Mesenchymal stem cell (in vitro differentiated cells and primary cell): ENCODE results near the gene SPATA24.

ENCODE experiments used
- DNase-seq: peaks from one replicate; pipeline ENCODE4 v3.0.0-alpha.2; 2013
- H2AFZ ChIP-seq: one replicate; pipeline ENCODE4 v1.6.1; 2013; ENCODE audit warnings: low read depth, mild to moderate bottlenecking, control low read depth, inconsistent platforms, low read length, moderate library complexity
- H2AK5ac ChIP-seq: 2 replicates; pipeline ENCODE4 v1.6.1; 2013; ENCODE audit warnings: low read length, moderate library complexity, mild to moderate bottlenecking, inconsistent platforms; ENCODE audit not compliant: severe bottlenecking
- H2BK120ac ChIP-seq: one replicate; pipeline ENCODE4 v1.6.1; 2013; ENCODE audit warnings: low read depth, mild to moderate bottlenecking, inconsistent platforms, low read length, moderate library complexity
- H2BK12ac ChIP-seq, 2 experiments: one replicate each; pipeline ENCODE4 v1.6.1; 2013; ENCODE audit warnings: inconsistent platforms in 2 of 2, low read length in 2 of 2, mild to moderate bottlenecking in 2 of 2, moderate library complexity in 2 of 2, control low read depth in 1 of 2
- H2BK15ac ChIP-seq: one replicate; pipeline ENCODE4 v1.6.1; 2013; ENCODE audit warnings: mild to moderate bottlenecking, low read depth, inconsistent platforms; ENCODE audit not compliant: poor library complexity, severe bottlenecking
- H2BK5ac ChIP-seq: 2 replicates; pipeline ENCODE4 v1.6.1; 2013; ENCODE audit warnings: low read depth, mild to moderate bottlenecking, low read length, control low read depth, inconsistent platforms; ENCODE audit not compliant: poor library complexity, severe bottlenecking
- H3K14ac ChIP-seq, 2 experiments: one replicate each; pipeline ENCODE4 v1.6.1; 2013; ENCODE audit warnings: inconsistent platforms in 2 of 2, low read length in 2 of 2, control low read depth in 1 of 2, mild to moderate bottlenecking in 1 of 2, moderate library complexity in 1 of 2
- H3K18ac ChIP-seq, 2 experiments: one replicate each; pipeline ENCODE4 v1.6.1; 2013; ENCODE audit warnings: inconsistent platforms in 2 of 2, low read length in 2 of 2, control low read depth in 1 of 2, low read depth in 1 of 2, mild to moderate bottlenecking in 1 of 2
- H3K23ac ChIP-seq, 2 experiments: one replicate each; pipeline ENCODE4 v1.6.1; 2013; ENCODE audit warnings: inconsistent platforms in 2 of 2, low read length in 2 of 2, mild to moderate bottlenecking in 2 of 2, moderate library complexity in 2 of 2, control low read depth in 1 of 2
- H3K27ac ChIP-seq: 2 replicates; pipeline ENCODE4 v1.5.1; 2013; ENCODE audit warnings: mild to moderate bottlenecking, moderate library complexity, low read length, control low read depth, inconsistent platforms; ENCODE audit not compliant: poor library complexity, severe bottlenecking
- H3K27me3 ChIP-seq, 2 experiments: 2 replicates each; pipeline versions ENCODE4 v1.6.1 to v1.7.0; 2013; ENCODE audit warnings: low read length in 2 of 2, mild to moderate bottlenecking in 2 of 2, moderate library complexity in 2 of 2, control low read depth in 1 of 2, inconsistent platforms in 1 of 2; ENCODE audit not compliant: control insufficient read depth in 1 of 2, insufficient read depth in 1 of 2
- H3K36me3 ChIP-seq, 2 experiments: 2 replicates each; pipeline versions ENCODE4 v1.6.1 to v1.7.0; 2013; ENCODE audit warnings: low read length in 2 of 2, control low read depth in 1 of 2, inconsistent platforms in 1 of 2, low read depth in 1 of 2, mild to moderate bottlenecking in 1 of 2; ENCODE audit not compliant: insufficient read depth in 2 of 2, control insufficient read depth in 1 of 2
- H3K4ac ChIP-seq, 2 experiments: one replicate each; pipeline ENCODE4 v1.6.1; 2013; ENCODE audit warnings: inconsistent platforms in 2 of 2, low read length in 2 of 2, mild to moderate bottlenecking in 2 of 2, moderate library complexity in 2 of 2, control low read depth in 1 of 2, low read depth in 1 of 2
- H3K4me1 ChIP-seq: 2 replicates; pipeline ENCODE4 v1.6.1; 2013; ENCODE audit warnings: low read depth, low read length, control low read depth; ENCODE audit not compliant: control insufficient read depth, insufficient read depth
- H3K4me2 ChIP-seq: 2 replicates; pipeline ENCODE4 v1.6.1; 2013; ENCODE audit warnings: low read length, mild to moderate bottlenecking, inconsistent platforms; ENCODE audit not compliant: poor library complexity, severe bottlenecking
- H3K4me3 ChIP-seq, 2 experiments: 2 replicates each; pipeline versions ENCODE4 v1.5.1 to v1.7.0; 2013; ENCODE audit warnings: low read length in 2 of 2, mild to moderate bottlenecking in 2 of 2, control low read depth in 1 of 2, low read depth in 1 of 2; ENCODE audit not compliant: insufficient read depth in 1 of 2
- H3K79me1 ChIP-seq: replicated peaks from 2 replicates; pipeline ENCODE4 v1.6.1; 2013; ENCODE audit warnings: mild to moderate bottlenecking, control low read depth, low read length, inconsistent platforms; ENCODE audit not compliant: poor library complexity, severe bottlenecking
- H3K9ac ChIP-seq: 2 replicates; pipeline ENCODE4 v1.7.0; 2013; ENCODE audit warnings: mild to moderate bottlenecking, low read length, moderate library complexity
- H3K9me3 ChIP-seq: 2 replicates; pipeline ENCODE4 v1.7.0; 2013; ENCODE audit warnings: mild to moderate bottlenecking, low read length; ENCODE audit not compliant: control insufficient read depth
- H4K8ac ChIP-seq: one replicate; pipeline ENCODE4 v1.6.1; 2013; ENCODE audit warnings: inconsistent platforms, mild to moderate bottlenecking, low read length, moderate library complexity
- H4K91ac ChIP-seq: one replicate; pipeline ENCODE4 v1.6.1; 2013; ENCODE audit warnings: mild to moderate bottlenecking, low read length, inconsistent platforms
- WGBS: methylation state at CpG from one replicate; pipeline ENCODE4 v1.1.7; 2013; ENCODE audit warnings: mixed read lengths; 5-methylcytosine and 5-hydroxymethylcytosine counted together

The SPATA24 gene

DNA sequence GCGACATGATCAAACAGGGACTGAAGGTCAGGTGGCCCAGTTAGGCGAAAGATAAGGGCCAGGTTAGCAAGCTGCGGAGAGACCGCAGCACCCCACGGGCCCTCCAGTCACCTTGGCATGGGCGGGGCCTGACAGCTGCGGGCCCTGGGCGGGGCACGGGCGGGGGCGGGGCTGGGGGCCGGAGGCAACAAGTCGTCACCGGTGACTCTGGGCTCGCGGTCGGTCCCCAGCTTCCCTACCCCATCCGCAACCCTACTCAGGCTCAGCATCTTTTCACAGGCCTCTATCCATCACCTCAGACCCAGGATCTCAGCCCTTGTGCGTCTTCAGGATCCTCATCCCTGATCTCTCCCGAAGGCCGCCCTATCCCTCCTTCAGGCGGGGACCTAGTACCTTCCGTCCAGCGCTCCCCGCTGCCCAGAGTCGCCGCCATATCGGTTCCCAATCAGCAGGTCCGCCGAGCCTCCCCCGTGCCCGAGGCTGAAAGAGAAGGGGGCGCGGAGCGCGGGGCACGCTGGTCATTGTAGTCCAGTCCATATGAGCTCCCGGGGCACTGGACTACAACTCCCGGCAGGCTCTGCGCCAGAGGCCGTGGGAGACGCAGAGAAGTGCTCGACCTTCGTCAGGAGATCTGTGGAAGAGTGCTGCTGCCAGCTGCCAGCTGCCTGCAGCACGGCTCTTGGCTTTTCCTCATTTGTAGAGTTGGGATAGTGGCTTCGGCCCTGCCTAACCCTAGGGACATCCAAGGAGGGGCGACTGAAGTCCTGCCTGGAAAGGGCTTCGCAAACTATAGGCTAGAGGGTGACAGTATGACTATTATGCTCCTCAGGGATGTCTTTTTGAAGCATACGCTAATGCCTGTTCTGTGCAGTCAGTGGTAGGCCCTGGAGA is 35.4 kb upstream of the SPATA24 start, which contains the start of gene DNAJC18:
Gene DNAJC18 (minus strand): TSS at position 513 of the 891 bp plus-strand sequence. CDS start 80 bp downstream, at position 433.
- peak within 1 kb of the TSS; percentile 68 for H2AK5ac ChIP-seq
- peak within 1 kb of the TSS; percentile 92 for H3K27ac ChIP-seq
- H2BK120ac ChIP-seq, result peak within 1 kb of the TSS; percentile 80
- H4K91ac ChIP-seq, result peak within 1 kb of the TSS; percentile 97
- peak within 1 kb of the TSS in 1 of 2 experiments; percentile 94 for H3K14ac ChIP-seq
- H4K8ac ChIP-seq, result peak within 1 kb of the TSS; percentile 95
- H3K23ac ChIP-seq, result peak within 1 kb of the TSS in 1 of 2 experiments; percentile 73
- peaks cover 4 to 15% of the 10 kb centered on the region in 2 experiments for H3K36me3 ChIP-seq
- peaks cover 18% of the 10 kb centered on the region for H3K4me1 ChIP-seq
- WGBS, result 6% methylated on average over 37 of the region's 49 CpGs
- peak within 1 kb of the TSS; percentile 64 for H3K4me2 ChIP-seq
- peak; percentile 93 for DNase-seq
- no peak within 1 kb of the TSS for H2BK5ac ChIP-seq
- H3K27me3 ChIP-seq, result no peaks in the 10 kb centered on the region
- H3K4ac ChIP-seq, result peak within 1 kb of the TSS; percentile 77 to 94
- peak within 1 kb of the TSS; percentile 98 for H3K9ac ChIP-seq
- H3K4me3 ChIP-seq, result peak within 1 kb of the TSS; percentile 64 to 96
- H2AFZ ChIP-seq, result peak within 1 kb of the TSS; percentile 59
- no peaks in the 10 kb centered on the region for H3K9me3 ChIP-seq
- no peaks in the 10 kb centered on the region for H3K79me1 ChIP-seq
- peak within 1 kb of the TSS in 1 of 2 experiments; percentile 54 for H2BK12ac ChIP-seq
- H3K18ac ChIP-seq, result peak within 1 kb of the TSS; percentile 93 to 95
- H2BK15ac ChIP-seq, result peak within 1 kb of the TSS; percentile 71

- no peaks in the 10 kb centered on the region for H3K27me3 ChIP-seq
- H3K4me2 ChIP-seq, result peak overlapping the region; percentile 64
- no peak overlapping the region for H2BK5ac ChIP-seq
- no peaks in the 10 kb centered on the region for H3K9me3 ChIP-seq
- H3K36me3 ChIP-seq, result peaks cover 6 to 15% of the 10 kb centered on the region in 2 experiments
- no peak overlapping the region for H3K4ac ChIP-seq
- peak overlapping the region; percentile 98 for H3K9ac ChIP-seq
- no peak overlapping the region for H2AK5ac ChIP-seq
- H3K79me1 ChIP-seq, result no peaks in the 10 kb centered on the region
- WGBS, result 41% methylated on average over 8 of the region's 8 CpGs
- DNase-seq, result no peak
- no peak overlapping the region for H2AFZ ChIP-seq
- H4K8ac ChIP-seq, result peak overlapping the region; percentile 42
- H2BK12ac ChIP-seq, result no peak overlapping the region
- H3K4me1 ChIP-seq, result peaks cover 18% of the 10 kb centered on the region
- H3K4me3 ChIP-seq, result peak overlapping the region; percentile 64 to 96
- peak overlapping the region; percentile 4 for H3K27ac ChIP-seq
- peak overlapping the region; percentile 14 for H3K18ac ChIP-seq
- peak overlapping the region in 1 of 2 experiments; percentile 36 for H3K14ac ChIP-seq
- H2BK120ac ChIP-seq, result no peak overlapping the region
- no peak overlapping the region for H2BK15ac ChIP-seq
- no peak overlapping the region for H4K91ac ChIP-seq
- H3K23ac ChIP-seq, result no peak overlapping the region
These were observed 34.8 kb upstream of the SPATA24 start for GRCh38 chr5:139438707-139439012.

DNA sequence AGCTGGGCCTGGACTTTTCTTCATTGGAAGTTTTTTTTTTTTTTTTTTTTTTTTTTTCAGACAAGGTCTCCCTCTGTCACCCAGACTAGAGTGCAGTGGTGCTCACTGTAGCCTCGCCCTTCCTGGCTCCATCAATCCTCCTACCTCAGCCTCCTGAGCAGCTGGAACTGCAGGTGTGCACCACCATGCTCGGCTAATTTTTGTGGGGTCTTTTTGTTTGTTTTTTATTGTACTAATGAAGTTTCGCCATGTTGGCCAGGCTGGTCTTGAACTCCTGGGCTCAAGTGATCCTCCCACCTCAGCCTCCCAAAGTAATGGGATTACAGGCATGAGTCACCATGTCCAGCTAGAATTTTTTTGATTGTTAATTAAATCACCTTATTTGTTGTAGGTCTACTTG is 31.8 kb upstream of the SPATA24 start:
- no peak for DNase-seq
- no peak overlapping the region for H4K8ac ChIP-seq
- 86% methylated on average over 1 of the region's 3 CpGs for WGBS

DNA sequence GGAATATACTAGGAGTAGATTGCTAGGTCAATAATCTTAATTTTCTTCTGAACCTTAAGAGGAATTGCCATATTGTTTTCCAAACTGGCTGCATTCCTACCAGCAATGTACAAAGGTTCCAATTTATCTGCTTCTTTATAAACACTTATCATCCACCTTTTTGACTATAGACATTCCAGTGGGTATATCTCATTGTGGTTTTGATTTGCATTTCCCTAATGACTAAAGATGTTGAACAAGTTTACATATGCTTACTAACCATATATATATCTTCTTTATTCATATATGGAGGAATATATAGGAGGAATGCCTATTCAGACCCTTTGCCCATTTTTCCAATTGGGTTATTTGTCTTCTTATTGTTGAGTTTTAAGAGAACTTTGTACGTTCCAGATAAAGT is 27.8 kb upstream of the SPATA24 start:
- Histone ChIP-seq H3K4me1 (peaks cover 4% of the 10 kb centered on the region), H2BK5ac (no peak overlapping the region), H3K36me3 (peaks cover 13 to 40% of the 10 kb centered on the region in 2 experiments), H4K8ac (no peak overlapping the region), H3K9ac (no peak overlapping the region), H3K4ac (no peak overlapping the region), H3K18ac (no peak overlapping the region), H2AK5ac (no peak overlapping the region), H3K14ac (no peak overlapping the region), H3K23ac (no peak overlapping the region), H3K79me1 (peaks cover 3% of the 10 kb centered on the region), H3K4me2 (no peak overlapping the region), H3K27ac (no peak overlapping the region), H3K27me3 (no peaks in the 10 kb centered on the region), H2BK120ac (no peak overlapping the region), H4K91ac (no peak overlapping the region), H3K4me3 (no peak overlapping the region), H2AFZ (no peak overlapping the region), H2BK12ac (no peak overlapping the region), H3K9me3 (no peaks in the 10 kb centered on the region), H2BK15ac (no peak overlapping the region)
- no peak for DNase-seq
- no CpG with 5 or more reads among the region's 1 CpG for WGBS

More for the DNA sequence above, 31.8 kb upstream of the SPATA24 start:
- Histone ChIP-seq H2BK15ac (no peak overlapping the region), H3K27me3 (no peaks in the 10 kb centered on the region), H3K4me3 (no peak overlapping the region), H3K14ac (no peak overlapping the region), H3K4ac (no peak overlapping the region), H2BK12ac (no peak overlapping the region), H4K91ac (no peak overlapping the region), H3K9ac (no peak overlapping the region), H3K36me3 (peaks cover 6 to 29% of the 10 kb centered on the region in 2 experiments), H3K4me1 (peaks cover 18% of the 10 kb centered on the region), H3K18ac (no peak overlapping the region), H2BK120ac (no peak overlapping the region), H2AFZ (no peak overlapping the region), H3K23ac (no peak overlapping the region), H3K4me2 (no peak overlapping the region), H2BK5ac (no peak overlapping the region), H2AK5ac (no peak overlapping the region), H3K27ac (no peak overlapping the region), H3K79me1 (peaks cover 3% of the 10 kb centered on the region), H3K9me3 (no peaks in the 10 kb centered on the region)
